RWPE2 (cell line): ENCODE measurements around the gene TMIE.

ENCODE experiments used
- ATAC-seq: fragments of 200-7000 bp; cut with Tn5 transposase; 3 replicates; pipeline ENCODE4 v1.9.1; 2021; ENCODE audit warnings: low read depth
- DNase-seq: peaks from one replicate; pipeline ENCODE4 v3.0.0-alpha.2; 2020; ENCODE audit warnings: low spot score
- H3K27ac ChIP-seq: fragments of 450-650 bp; 2 replicates; pipeline ENCODE4 v1.5.1; 2017; ENCODE audit warnings: mild to moderate bottlenecking; ENCODE audit not compliant: poor library complexity, severe bottlenecking
- H3K27me3 ChIP-seq: fragments of 250-450 bp; sonication (Bioruptor Pico); 2 replicates; pipeline ENCODE4 v1.5.1; 2021; ENCODE audit warnings: mild to moderate bottlenecking, moderate library complexity; ENCODE audit not compliant: insufficient read depth, poor library complexity, severe bottlenecking
- H3K36me3 ChIP-seq: fragments of 250-450 bp; sonication (Bioruptor Pico); 2 replicates; pipeline ENCODE4 v1.5.1; 2020; ENCODE audit warnings: low read depth, mild to moderate bottlenecking, moderate library complexity
- H3K4me1 ChIP-seq: fragments of 250-450 bp; sonication (Bioruptor Pico); 2 replicates; pipeline ENCODE4 v1.5.1; 2021; ENCODE audit warnings: mild to moderate bottlenecking, moderate library complexity; ENCODE audit not compliant: insufficient read depth, poor library complexity, severe bottlenecking
- H3K4me3 ChIP-seq: fragments of 250-450 bp; sonication (Bioruptor Pico); 2 replicates; pipeline ENCODE4 v1.5.1; 2021; ENCODE audit warnings: mild to moderate bottlenecking, moderate library complexity; ENCODE audit not compliant: severe bottlenecking
- H3K9me3 ChIP-seq: fragments of 250-450 bp; sonication (Bioruptor Pico); 2 replicates; pipeline ENCODE4 v1.5.1; 2021; ENCODE audit warnings: mild to moderate bottlenecking, moderate library complexity; ENCODE audit not compliant: severe bottlenecking
- CTCF ChIP-seq: fragments of 450-650 bp; IDR thresholded peaks from one replicate; pipeline ENCODE4 v1.5.1; 2017; ENCODE audit warnings: mild to moderate bottlenecking, moderate library complexity; ENCODE audit not compliant: poor library complexity, severe bottlenecking

Gene TMIE

GRCh38 chr3:46680298-46680826, 20.8 kb upstream of the TMIE start:
- H3K27ac ChIP-seq = no peak overlapping the region
- TF ChIP-seq CTCF = no peak
- ATAC-seq (no peak), DNase-seq (no peak)
- H3K27me3 ChIP-seq = no peaks in the 10 kb centered on the region
- H3K4me3 ChIP-seq = no peak overlapping the region
- peaks cover 98% of the 10 kb centered on the region for H3K36me3 ChIP-seq
- no peaks in the 10 kb centered on the region for H3K4me1 ChIP-seq
- H3K9me3 ChIP-seq = no peaks in the 10 kb centered on the region

DNA sequence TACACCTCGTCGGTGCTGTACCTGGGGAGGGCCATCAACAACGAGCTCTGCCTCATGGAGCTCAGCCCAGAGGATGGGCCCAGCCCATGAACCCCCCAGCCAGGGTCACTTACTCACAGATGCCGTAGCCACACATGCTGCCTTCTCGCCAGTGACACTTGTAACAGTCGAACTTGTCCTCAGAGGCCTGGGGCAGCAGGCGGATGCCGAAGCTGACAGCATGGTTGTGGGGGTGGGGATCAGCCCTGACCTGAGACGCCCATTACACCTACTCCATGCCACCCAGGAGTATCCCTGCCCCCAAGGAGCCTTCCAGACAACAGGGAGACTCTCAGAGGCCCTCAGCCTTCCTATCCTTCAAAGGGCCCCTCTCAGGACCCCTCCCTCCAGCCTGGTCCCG, 19.8 kb upstream of the TMIE start:
- Histone ChIP-seq H3K4me1 (no peaks in the 10 kb centered on the region), H3K27ac (no peak overlapping the region), H3K9me3 (no peaks in the 10 kb centered on the region), H3K27me3 (no peaks in the 10 kb centered on the region), H3K4me3 (no peak overlapping the region), H3K36me3 (peaks cover 98% of the 10 kb centered on the region)
- ATAC-seq (no peak), DNase-seq (no peak)
- TF ChIP-seq CTCF = no peak

GRCh38 chr3:46681856-46682540, 19.2 kb upstream of the TMIE start:
- H3K27me3 ChIP-seq = no peaks in the 10 kb centered on the region
- no peak overlapping the region for H3K4me3 ChIP-seq
- no peak for TF ChIP-seq CTCF
- H3K4me1 ChIP-seq = no peaks in the 10 kb centered on the region
- no peaks in the 10 kb centered on the region for H3K9me3 ChIP-seq
- DNase-seq = no peak
- no peak for ATAC-seq
- peaks cover 98% of the 10 kb centered on the region for H3K36me3 ChIP-seq
- H3K27ac ChIP-seq = no peak overlapping the region

GRCh38 chr3:46682974-46683373, 18.2 kb upstream of the TMIE start:
- no peak for DNase-seq
- peaks cover 98% of the 10 kb centered on the region for H3K36me3 ChIP-seq

More at GRCh38 chr3:46682974-46683373, 18.2 kb upstream of the TMIE start:
- Histone ChIP-seq H3K27me3 (no peaks in the 10 kb centered on the region), H3K4me1 (no peaks in the 10 kb centered on the region), H3K4me3 (no peak overlapping the region), H3K27ac (no peak overlapping the region), H3K9me3 (no peaks in the 10 kb centered on the region)
- TF ChIP-seq CTCF = no peak
- no peak for ATAC-seq
